MM.1S (cell line): ENCODE data around the gene MBTPS1.

Source experiments
- DNase-seq: peaks from one replicate; pipeline ENCODE4 v3.0.0-alpha.2; 2015
- H2AFZ ChIP-seq: fragments of 300-600 bp; sonication (generic); 2 replicates; pipeline ENCODE4 v1.6.0; 2016; ENCODE audit warnings: antibody characterized with exemption, low read length
- H3F3A ChIP-seq: fragments of 300-600 bp; sonication (generic); 2 replicates; pipeline ENCODE4 v1.6.1; 2016; ENCODE audit warnings: mild to moderate bottlenecking, antibody characterized with exemption, low read length, moderate library complexity, mixed read lengths; ENCODE audit not compliant: insufficient read depth
- H3K27ac ChIP-seq: fragments of 300-600 bp; sonication (generic); 2 replicates; pipeline ENCODE4 v1.5.1; 2016; ENCODE audit warnings: mild to moderate bottlenecking, low read length
- H3K27me3 ChIP-seq: fragments of 300-600 bp; sonication (generic); replicated peaks from 2 replicates; pipeline ENCODE4 v1.6.0; 2016; ENCODE audit warnings: low read length; ENCODE audit not compliant: insufficient read depth
- H3K36me3 ChIP-seq: fragments of 300-600 bp; sonication (generic); replicated peaks from 2 replicates; pipeline ENCODE4 v1.6.1; 2016; ENCODE audit warnings: mild to moderate bottlenecking, low read length, mixed read lengths; ENCODE audit not compliant: insufficient read depth
- H3K4me1 ChIP-seq: fragments of 300-600 bp; sonication (generic); 2 replicates; pipeline ENCODE4 v1.6.1; 2016; ENCODE audit warnings: low read length, mixed read lengths
- H3K4me2 ChIP-seq: fragments of 300-600 bp; sonication (generic); 2 replicates; pipeline ENCODE4 v1.6.0; 2016; ENCODE audit warnings: low read depth, low read length
- H3K4me3 ChIP-seq: fragments of 300-600 bp; sonication (generic); 2 replicates; pipeline ENCODE4 v1.5.1; 2016; ENCODE audit warnings: low read length, mixed read lengths
- H3K79me2 ChIP-seq: fragments of 300-600 bp; sonication (generic); 2 replicates; pipeline ENCODE4 v1.6.1; 2016; ENCODE audit warnings: mixed run types, low read length, mixed read lengths
- H3K9ac ChIP-seq: fragments of 300-600 bp; sonication (generic); 2 replicates; pipeline ENCODE4 v1.6.1; 2016; ENCODE audit warnings: low read length, mixed read lengths
- H3K9me2 ChIP-seq: fragments of 300-600 bp; sonication (generic); replicated peaks from 2 replicates; pipeline ENCODE4 v1.6.1; 2016; ENCODE audit warnings: mild to moderate bottlenecking, low read length, mixed read lengths; ENCODE audit not compliant: insufficient read depth
- H3K9me3 ChIP-seq: fragments of 300-600 bp; sonication (generic); replicated peaks from 2 replicates; pipeline ENCODE4 v1.6.1; 2016; ENCODE audit warnings: mild to moderate bottlenecking, low read length, mixed read lengths; ENCODE audit not compliant: insufficient read depth
- H4K20me1 ChIP-seq: fragments of 300-600 bp; sonication (generic); 2 replicates; pipeline ENCODE4 v1.6.1; 2016; ENCODE audit warnings: mild to moderate bottlenecking, low read length, moderate library complexity, mixed read lengths; ENCODE audit not compliant: insufficient read depth
- EZH2 ChIP-seq: fragments of 300-600 bp; sonication (generic); optimal IDR thresholded peaks from 2 replicates; pipeline ENCODE3; 2017; ENCODE audit warnings: low read depth, mild to moderate bottlenecking, antibody characterized with exemption, low read length, mixed read lengths
- EZH2phosphoT487 ChIP-seq: fragments of 300-600 bp; sonication (generic); IDR thresholded peaks from 2 replicates; pipeline ENCODE4 v1.6.1; 2018; ENCODE audit warnings: antibody characterized with exemption, low read length
- TF ChIP-seq, protein P1 (sequence below): fragments of 300-600 bp; sonication (generic); IDR thresholded peaks from 2 replicates; pipeline ENCODE4 v1.5.1; 2016; ENCODE audit warnings: antibody characterized with exemption, low read length, mixed read lengths

The MBTPS1 gene

DNA sequence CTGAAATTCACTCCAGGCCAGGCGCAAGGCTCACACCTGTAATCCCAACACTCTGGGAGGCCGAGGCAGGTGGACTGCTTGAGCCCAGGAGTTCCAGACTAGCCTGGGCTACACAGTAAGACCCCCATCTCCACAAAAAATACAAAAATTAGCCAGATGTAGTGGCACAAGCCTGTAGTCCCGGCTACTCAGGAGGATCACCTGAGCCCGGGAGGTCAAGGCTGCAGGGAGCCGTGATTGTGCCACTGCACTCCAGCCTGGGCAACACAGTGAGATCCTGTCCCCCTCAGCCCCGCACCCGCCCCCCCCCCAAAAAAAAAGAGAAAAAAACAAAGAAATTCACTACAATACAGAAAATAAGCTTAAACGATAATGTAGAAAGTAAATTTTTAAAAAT, 31.5 kb downstream of the MBTPS1 start:
- Histone ChIP-seq H3K9me3 (no peaks in the 10 kb centered on the region), H3K4me1 (peaks cover 53% of the 10 kb centered on the region), H3K9ac (peak overlapping the region; percentile 35; the same call in 1 of the 2 replicates), H4K20me1 (no peaks in the 10 kb centered on the region), H3K4me3 (no peak overlapping the region), H3K27ac (peak overlapping the region; percentile 95; the same call in 1 of the 2 replicates), H3K36me3 (no peaks in the 10 kb centered on the region; the same call in 1 of the 2 replicates), H3K27me3 (no peaks in the 10 kb centered on the region), H3K79me2 (peaks cover 31% of the 10 kb centered on the region), H3F3A (peaks cover 31% of the 10 kb centered on the region), H3K4me2 (no peak overlapping the region; the same call in 1 of the 2 replicates), H3K9me2 (no peaks in the 10 kb centered on the region), H2AFZ (no peak overlapping the region)
- no peak for DNase-seq
- no peak for TF ChIP-seq EZH2phosphoT487

DNA sequence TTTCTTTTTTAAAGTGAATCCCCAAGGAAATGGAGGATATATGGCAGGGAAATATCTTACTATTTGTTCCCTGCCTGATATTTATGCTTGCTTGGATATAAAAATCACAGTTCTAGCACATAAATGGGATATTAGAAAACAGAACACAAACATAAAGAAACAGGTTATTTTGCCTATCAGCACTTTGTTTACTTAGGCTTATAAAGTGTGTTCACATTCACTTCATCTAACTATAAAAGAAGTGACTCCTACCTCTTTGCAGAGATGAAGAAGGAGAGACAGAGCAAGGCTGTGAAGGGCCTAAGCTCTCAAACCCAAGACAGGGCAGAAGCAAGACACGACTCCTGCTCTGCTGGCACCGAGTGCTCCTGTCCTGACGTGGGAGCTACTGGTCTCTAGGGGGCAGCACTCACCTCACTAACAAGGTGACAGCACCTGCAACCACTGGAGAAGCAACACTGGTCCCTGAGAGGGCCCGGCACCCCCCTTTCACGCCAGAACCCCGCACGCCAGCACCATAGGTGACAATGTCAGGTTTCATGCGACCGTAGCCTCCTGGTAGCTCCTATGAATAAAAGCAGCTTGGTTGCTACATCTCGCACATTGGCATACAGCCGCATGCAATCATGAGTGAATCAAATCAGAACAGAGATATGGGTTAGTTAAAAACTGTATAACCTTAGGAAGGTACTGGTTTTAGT, 32.0 kb downstream of the MBTPS1 start:
- no peaks in the 10 kb centered on the region for H3K9me3 ChIP-seq
- peak overlapping the region; percentile 59; the same call in 1 of the 2 replicates for H3K27ac ChIP-seq
- H3K79me2 ChIP-seq: peaks cover 35% of the 10 kb centered on the region
- peak; percentile 64 for DNase-seq
- H3K4me1 ChIP-seq: peaks cover 47% of the 10 kb centered on the region
- no peak overlapping the region; the same call in 1 of the 2 replicates for H3K4me2 ChIP-seq
- TF ChIP-seq, protein P1, sequence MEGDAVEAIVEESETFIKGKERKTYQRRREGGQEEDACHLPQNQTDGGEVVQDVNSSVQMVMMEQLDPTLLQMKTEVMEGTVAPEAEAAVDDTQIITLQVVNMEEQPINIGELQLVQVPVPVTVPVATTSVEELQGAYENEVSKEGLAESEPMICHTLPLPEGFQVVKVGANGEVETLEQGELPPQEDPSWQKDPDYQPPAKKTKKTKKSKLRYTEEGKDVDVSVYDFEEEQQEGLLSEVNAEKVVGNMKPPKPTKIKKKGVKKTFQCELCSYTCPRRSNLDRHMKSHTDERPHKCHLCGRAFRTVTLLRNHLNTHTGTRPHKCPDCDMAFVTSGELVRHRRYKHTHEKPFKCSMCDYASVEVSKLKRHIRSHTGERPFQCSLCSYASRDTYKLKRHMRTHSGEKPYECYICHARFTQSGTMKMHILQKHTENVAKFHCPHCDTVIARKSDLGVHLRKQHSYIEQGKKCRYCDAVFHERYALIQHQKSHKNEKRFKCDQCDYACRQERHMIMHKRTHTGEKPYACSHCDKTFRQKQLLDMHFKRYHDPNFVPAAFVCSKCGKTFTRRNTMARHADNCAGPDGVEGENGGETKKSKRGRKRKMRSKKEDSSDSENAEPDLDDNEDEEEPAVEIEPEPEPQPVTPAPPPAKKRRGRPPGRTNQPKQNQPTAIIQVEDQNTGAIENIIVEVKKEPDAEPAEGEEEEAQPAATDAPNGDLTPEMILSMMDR: peak; percentile 62
- no peak for TF ChIP-seq EZH2phosphoT487
- no peaks in the 10 kb centered on the region for H3K9me2 ChIP-seq
- H3K4me3 ChIP-seq: no peak overlapping the region
- H3K36me3 ChIP-seq: no peaks in the 10 kb centered on the region; the same call in 1 of the 2 replicates
- peak overlapping the region; percentile 35; the same call in 1 of the 2 replicates for H3K9ac ChIP-seq
- no peak overlapping the region for H2AFZ ChIP-seq
- no peaks in the 10 kb centered on the region for H3K27me3 ChIP-seq
- H3F3A ChIP-seq: peaks cover 28% of the 10 kb centered on the region
- H4K20me1 ChIP-seq: no peaks in the 10 kb centered on the region

DNA sequence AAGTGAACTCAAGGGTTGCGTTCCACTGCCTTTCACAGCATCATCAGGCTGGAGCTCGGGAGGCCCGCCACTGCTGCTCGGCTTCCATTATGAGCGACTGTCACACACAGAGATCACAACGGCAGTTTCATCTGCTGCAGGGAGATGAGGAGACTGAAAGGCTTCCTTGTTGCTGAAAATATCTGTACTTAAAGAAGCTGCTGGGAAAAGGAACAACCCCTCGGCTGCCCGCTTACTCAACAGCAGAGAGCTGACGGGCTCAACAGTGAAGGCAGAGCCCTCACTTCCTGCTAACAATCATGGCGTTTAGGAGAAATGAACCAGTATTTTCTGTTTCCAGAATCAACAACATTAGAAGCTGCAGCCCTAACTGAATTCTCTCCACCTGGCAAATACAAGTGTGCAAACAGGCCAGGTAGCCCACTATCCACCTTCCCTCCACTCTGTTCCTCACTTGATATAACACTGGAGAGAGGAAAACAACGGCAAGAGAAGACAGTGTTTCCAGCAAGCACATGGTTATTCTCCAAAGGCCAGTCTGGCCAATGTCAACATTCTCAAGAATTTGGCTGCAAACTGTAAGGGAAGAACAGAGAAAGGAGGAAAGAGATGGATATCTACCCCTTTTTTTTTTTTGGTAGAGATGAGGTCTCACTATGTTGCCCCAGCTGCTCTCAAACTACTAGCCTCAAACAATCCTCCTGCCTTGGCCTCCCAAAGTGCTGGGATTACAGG, 33.7 kb downstream of the MBTPS1 start:
- Histone ChIP-seq H3K9ac (no peak overlapping the region), H3K36me3 (no peaks in the 10 kb centered on the region; the same call in 1 of the 2 replicates), H3F3A (peaks cover 14% of the 10 kb centered on the region), H3K4me1 (peaks cover 33% of the 10 kb centered on the region), H3K4me2 (no peak overlapping the region), H3K9me3 (no peaks in the 10 kb centered on the region), H4K20me1 (no peaks in the 10 kb centered on the region), H3K4me3 (no peak overlapping the region), H3K79me2 (peaks cover 50% of the 10 kb centered on the region), H3K27ac (no peak overlapping the region), H2AFZ (no peak overlapping the region), H3K27me3 (no peaks in the 10 kb centered on the region), H3K9me2 (no peaks in the 10 kb centered on the region)
- no peak for DNase-seq
- TF ChIP-seq EZH2 (no peak), EZH2phosphoT487 (no peak)
- TF ChIP-seq, protein P1: no peak
